H1 (cell line): ENCODE data around the gene MOB2. TPM values are rescaled to one million over a fixed set of nuclear protein-coding genes. Genes with fewer than 3 reads are reported as not detected.

ENCODE experiments used
- CBX5 ChIP-seq: fragments of 300-800, 300-1000 bp; sonication (generic); IDR thresholded peaks from 2 replicates; pipeline ENCODE4 v1.7.1; 2016; ENCODE audit warnings: antibody characterized with exemption, low read length, low read depth
- JUN ChIP-seq: IDR thresholded peaks from 2 replicates; pipeline ENCODE4 v1.6.1; 2011; ENCODE audit warnings: low read depth, mild to moderate bottlenecking, improper control_type of control experiment, low read length
- KDM1A ChIP-seq: fragments of 200-600, 300-600 bp; sonication (generic); IDR thresholded peaks from 2 replicates; pipeline ENCODE4 v1.7.1; 2016; ENCODE audit warnings: mild to moderate bottlenecking, low read length, borderline replicate concordance
- PHF8 ChIP-seq: fragments of 200-600 bp; sonication (generic); conservative IDR thresholded peaks from 2 replicates; pipeline ENCODE4 v1.7.1; 2012; ENCODE audit warnings: low read depth, mild to moderate bottlenecking, inconsistent platforms, low read length, moderate library complexity
- TCF12 ChIP-seq: IDR thresholded peaks from 2 replicates; pipeline ENCODE4 v1.6.1; 2011; ENCODE audit warnings: low read depth, mild to moderate bottlenecking, low read length
- polyA plus RNA-seq, 7 experiments: library from polyadenylated mRNA; depleted of rRNA in 3 of 7; stranded (reverse) in 5 of 7; unstranded in 2 of 7; fragments of >200 nt in 5 of 7; fragments of 200-250 nt in 2 of 7; gene quantifications; 1 replicate in 5 of 7; 2 replicates in 1 of 7; 4 replicates in 1 of 7; pipeline versions ENCODE4 v1.2.1 to v1.2.3, GENCODE V29; 2011 to 2013; ENCODE audit warnings: missing spikeins in 2 of 7, mixed read lengths in 2 of 7
- total RNA-seq: library from RNA; stranded (reverse); fragmentation: NEBNext Ultra II Directional; extraction: Animal tissue kit (Norgen Biotek cat#: 25700); gene quantifications from 2 replicates; pipeline ENCODE4 v1.2.1, GENCODE V29; 2021

The MOB2 gene
- total and polyA plus RNA-seq, 2 of the 8 experiments (the other 6 are each of a cell fraction or from before 2014, with no cell fraction given) = 18.6 to 28.2 TPM

GRCh38 chr11:1444823-1445422, 41.7 kb downstream of the MOB2 start (continued):
- TF ChIP-seq PHF8 (no peak), KDM1A (no peak), CBX5 (no peak), TCF12 (no peak), JUN (no peak)
